Glomerular endothelial cell (primary cell): ENCODE measurements around the gene KCNC1. TPM values are rescaled to one million over a fixed set of nuclear protein-coding genes. Genes with fewer than 3 reads are reported as not detected.

Experiments
- DNase-seq: peaks from one replicate; pipeline ENCODE4 v3.0.0-alpha.2; 2011; ENCODE audit warnings: low read depth, low spot score; ENCODE audit errors: extremely low read depth
- total RNA-seq: library from RNA; depleted of rRNA; stranded (reverse); fragments of >200 nt; gene quantifications from 2 replicates; pipeline ENCODE4 v1.2.3, GENCODE V29; 2015

The KCNC1 gene
- total RNA-seq, 1 donor from 2014 or later, result not detected

DNA sequence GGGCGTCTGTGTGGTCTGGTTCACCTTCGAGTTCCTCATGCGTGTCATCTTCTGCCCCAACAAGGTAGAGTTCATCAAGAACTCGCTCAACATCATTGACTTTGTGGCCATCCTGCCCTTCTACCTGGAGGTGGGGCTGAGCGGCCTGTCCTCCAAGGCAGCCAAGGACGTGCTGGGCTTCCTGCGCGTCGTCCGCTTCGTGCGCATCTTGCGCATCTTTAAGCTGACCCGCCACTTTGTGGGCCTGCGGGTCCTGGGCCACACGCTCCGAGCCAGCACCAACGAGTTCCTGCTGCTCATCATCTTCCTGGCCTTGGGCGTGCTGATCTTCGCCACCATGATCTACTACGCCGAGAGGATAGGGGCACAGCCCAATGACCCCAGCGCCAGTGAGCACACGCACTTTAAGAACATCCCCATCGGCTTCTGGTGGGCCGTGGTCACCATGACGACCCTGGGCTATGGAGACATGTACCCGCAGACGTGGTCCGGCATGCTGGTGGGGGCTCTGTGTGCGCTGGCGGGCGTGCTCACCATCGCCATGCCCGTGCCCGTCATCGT, 37.3 kb downstream of the KCNC1 start:
- DNase-seq, result no peak

- no peak for DNase-seq
Measured at GRCh38 chr11:17772704-17773600, 38.4 kb downstream of the KCNC1 start.

DNA sequence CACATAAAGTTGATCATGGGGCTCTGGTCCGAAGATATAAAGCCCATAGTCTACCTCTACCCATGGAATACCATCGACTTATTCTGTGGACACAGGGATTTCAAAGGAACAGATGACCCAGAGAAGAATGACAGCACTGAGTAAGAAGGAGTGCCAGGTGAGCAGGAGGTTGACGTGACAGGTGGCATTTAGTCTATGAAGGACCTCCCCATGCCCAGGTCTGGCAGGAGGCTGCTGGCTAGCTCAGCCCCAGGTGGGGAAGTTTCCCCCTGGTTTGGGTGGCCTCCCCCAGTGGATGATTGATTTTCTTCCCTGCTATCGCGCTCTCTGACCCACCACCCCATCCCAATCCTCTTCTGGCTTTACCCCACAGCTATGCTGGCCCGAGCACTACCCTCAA, 39.1 kb downstream of the KCNC1 start:
- DNase-seq, result no peak

DNA sequence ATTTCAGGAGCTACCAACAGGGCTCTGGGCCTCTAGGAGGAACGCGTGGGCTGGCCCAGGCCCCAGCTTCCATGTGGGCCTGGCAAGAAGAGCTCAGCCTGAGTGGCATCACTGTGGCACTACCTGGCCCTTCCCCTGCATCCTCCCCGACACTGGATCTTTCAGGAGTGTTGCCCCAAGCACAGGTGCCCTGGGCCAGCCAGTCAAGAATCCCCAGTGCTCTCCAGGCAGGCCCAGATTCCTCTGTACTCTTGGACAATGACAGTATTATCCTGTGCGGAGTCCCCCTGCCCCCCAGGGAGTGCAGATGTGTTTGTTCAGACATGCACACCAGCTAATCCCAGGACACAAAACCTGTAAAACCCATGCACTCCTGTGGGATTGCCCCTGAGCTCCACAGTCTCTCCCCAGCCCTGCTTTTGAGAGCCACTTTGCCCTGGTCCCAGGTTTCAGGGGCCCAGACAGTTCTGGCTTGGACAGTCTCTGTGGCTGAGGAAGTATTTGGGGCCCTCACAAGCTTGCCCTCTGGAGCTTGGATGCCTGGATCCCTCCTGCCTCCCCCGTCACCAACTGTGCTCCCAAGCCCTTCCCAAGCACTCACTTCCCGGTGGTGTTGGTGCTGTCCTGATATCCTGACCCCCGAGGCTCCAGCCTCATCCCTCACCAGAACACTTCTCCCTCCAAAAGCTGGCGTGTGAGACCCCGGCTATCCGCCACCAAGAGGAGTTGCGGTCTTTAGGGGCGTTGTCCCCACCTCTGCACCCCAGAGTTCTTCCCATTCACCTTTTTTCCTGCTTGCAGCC, 39.9 kb downstream of the KCNC1 start:
- DNase-seq, result no peak

DNA sequence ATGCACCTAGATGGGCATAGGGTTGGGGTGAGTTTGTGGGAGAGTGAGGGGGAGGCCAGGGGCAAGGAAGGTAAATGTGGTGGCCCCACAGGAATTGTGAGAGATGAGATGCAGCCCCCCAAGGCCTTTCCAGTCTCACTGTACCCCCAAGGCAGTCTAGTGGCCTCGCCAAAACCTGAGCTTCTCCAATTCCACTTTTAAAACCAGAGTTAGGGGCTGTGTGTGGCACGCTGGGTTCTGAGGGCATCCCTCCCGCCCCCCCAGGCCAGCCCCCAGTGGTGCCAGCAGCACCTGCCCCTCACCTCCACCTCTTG, 40.4 kb downstream of the KCNC1 start:
- DNase-seq, result no peak

GRCh38 chr11:17775507-17776211, 41.1 kb downstream of the KCNC1 start:
- DNase-seq, result no peak

GRCh38 chr11:17776212-17776875, 41.8 kb downstream of the KCNC1 start:
- DNase-seq, result no peak

- DNase-seq, result no peak
Measured at GRCh38 chr11:17777086-17777737, 42.6 kb downstream of the KCNC1 start.

DNA sequence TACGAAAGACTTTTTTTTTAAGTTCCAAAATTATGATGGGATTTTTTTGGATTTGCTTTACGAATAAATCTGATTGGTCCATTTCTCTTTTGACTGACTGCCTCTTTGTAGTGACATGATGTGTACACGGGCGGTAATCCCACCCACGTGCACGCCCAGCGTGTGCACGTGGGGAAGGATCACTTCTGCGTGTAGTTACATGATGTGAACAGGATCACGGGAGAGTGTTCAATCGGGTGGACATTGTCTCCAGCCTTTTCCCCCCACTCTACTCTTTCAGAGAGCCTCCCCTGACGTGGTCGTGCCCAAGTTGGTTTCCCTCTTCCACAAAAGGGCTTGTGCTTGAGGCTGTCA, 43.1 kb downstream of the KCNC1 start:
- DNase-seq, result no peak

GRCh38 chr11:17778352-17778751, 43.8 kb downstream of the KCNC1 start:
- no peak for DNase-seq

DNA sequence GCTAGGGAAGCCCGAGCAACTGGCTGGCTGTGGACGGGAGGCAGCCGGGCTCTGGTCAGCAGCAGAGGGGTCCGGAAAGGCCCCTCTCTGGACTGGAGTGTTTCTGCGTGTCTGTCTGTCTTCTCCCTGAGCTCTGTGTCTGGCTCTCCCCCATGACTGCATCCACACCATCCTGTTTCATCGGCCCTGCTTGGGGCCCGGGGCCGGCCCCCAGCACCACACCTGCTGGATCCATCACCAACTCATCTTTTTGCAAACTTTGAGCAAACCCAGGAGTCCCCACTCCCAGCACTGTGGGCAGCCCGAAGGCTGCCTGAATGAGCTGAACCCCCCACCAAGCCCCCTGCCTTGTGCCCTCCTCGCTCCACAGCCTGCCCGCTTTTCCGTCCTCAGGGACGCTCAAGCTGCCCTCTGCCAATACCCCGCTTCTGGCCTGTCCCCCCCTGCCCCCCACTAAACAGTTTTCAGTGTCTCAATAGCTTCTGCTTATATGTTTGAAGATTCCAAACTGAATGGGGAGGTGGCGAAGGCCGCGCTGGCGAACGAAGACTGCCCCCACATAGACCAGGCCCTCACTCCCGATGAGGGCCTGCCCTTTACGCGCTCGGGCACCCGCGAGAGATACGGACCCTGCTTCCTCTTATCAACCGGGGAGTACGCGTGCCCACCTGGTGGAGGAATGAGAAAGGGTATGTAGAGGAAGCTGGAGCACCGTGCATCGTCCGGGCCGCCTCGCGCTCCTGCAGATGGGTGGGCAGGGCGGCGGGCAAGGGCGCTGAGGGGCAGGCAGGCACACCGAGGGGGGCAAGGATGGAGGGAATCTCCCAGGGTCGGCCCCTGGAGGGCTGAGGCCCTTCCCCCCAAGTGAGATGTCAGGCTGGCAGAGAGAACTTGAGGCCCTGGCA, 44.6 kb downstream of the KCNC1 start:
- no peak for DNase-seq

DNA sequence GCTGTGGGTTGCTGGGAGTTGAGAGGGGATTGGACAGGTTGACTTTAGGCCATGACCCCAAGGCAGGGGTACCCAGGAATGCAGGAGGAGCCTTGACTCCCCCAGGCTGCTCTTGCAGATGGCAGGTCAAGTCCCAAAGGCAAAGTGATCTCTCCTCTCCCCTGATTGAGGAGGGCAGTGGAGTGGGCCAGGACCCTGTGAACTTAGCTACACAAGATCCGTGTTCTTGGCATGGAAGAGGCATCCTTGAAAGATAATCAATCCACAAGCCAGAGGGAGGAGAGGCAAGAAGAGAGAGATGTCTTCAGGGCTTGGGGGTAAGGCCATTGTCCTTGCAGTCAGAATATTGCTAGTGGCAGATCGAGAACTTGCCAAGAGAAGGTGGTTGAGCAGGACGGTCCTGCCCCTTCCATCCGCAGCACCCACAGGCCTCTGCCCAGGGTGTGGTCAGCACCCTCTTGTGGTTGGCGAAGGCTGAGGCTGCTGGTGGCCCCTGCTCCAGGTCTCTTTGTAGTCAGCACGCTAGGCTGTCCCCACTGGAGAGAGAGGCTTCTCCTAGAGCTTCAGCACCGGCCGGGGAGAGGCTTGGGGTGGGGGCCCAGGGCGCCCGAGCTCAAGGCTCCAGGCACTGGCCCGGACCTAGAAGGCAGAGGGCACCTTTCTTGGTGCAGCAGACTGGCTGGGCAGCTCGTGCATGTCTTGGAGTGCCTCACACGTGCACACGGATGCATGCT, 45.4 kb downstream of the KCNC1 start:
- DNase-seq, result no peak

GRCh38 chr11:17780668-17781067, 46.1 kb downstream of the KCNC1 start:
- DNase-seq, result no peak

DNA sequence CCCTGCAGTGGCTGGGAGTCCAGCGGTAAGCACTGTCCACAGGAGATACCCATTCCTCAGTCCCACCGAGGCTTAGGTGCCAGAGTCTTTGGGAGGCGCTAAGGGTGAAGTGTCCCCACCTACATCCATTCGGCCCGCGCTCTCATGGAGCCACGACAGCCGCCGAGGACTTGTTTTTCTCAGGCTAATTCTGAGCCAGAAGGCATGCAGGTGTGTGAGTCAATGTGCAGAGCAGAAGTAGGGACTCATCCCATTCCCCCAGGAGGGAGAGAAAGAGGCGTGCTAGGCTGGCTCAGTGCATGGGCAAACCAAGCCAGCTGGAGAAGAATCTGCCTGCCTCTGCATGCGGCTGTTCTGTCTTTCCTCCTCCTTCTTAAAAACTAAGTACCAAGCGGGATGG, 46.6 kb downstream of the KCNC1 start:
- DNase-seq, result no peak

DNA sequence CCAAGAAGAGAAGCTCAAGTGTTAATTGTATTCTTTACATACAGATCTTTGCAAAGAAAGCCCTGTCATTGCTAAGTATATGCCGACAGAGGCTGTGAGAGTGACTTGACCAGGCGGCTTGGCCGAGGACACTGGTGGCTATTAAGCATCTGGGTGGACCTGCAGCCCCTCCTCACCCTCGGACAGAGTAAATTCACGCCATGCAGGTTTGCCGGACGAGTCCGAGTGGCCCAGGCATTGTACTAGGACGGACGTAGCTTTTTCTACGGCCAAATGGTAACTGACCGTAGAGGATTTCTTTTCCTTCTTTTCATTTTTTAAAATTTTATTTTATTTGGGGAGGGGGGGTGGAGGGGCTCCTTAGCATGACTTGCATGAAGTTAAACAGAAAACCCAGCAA, 47.0 kb downstream of the KCNC1 start:
- DNase-seq, result no peak

DNA sequence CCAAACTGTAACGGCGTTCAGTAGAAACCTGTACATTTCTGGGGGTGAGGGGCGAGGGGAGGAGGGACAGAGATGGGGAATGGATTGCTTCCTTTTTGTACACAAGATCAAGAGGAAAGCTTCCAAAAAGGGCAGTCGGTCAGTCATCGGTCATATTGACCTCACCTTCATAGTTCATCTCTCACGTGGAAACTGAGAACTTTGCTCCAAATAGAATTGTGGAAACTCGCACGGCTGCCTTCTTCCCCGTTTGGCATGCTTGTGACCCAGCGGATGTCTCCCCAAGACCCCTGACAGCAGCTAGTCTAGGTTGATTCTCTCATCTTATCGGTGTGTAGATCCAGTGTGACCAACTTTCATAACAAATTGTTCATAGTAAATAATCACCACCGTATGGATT, 47.6 kb downstream of the KCNC1 start:
- no peak for DNase-seq

GRCh38 chr11:17782603-17783337, 48.2 kb downstream of the KCNC1 start:
- no peak for DNase-seq

GRCh38 chr11:17783878-17784277, 49.3 kb downstream of the KCNC1 start:
- no peak for DNase-seq
